GM21381 (cell line): Measurements from ENCODE around the gene COL4A3.
A peak's percentile ranks its signal among the peaks of the same experiment; 100 is the strongest.
"Not testable (repeated sequence)": the region's sequence is repeated elsewhere in the genome, so short reads cannot be mapped to it uniquely, and the experiment has no call there.

Source experiments
- ATAC-seq: cut with Tn5 transposase; IDR thresholded peaks from one replicate; pipeline ENCODE4 v1.9.1; 2021; ENCODE audit warnings: mild to moderate bottlenecking, moderate library complexity; ENCODE audit not compliant: unreplicated experiment

Gene COL4A3

DNA sequence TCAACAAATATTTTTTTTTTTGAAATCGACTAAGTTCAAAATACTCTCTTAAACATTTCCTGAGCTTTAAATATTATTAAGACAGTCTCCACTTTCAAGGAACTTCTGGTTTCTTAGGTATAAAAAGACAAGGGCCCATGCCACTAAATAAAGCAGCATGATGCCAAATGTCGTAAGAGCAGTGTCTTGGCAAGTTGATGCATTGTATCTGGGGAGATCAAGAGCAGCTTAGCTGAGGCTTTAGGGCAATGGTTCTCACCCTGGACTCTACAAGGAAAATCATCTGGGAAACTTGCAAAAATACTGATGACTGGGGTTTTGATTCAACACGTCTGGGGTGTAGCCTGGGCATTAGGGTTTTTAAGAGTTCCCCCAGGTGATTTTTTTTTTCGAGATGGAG lies 41.3 kb downstream of the COL4A3 start:
- ATAC-seq, result no peak

GRCh38 chr2:227206406-227206805 lies 42.0 kb downstream of the COL4A3 start:
- no peak for ATAC-seq

DNA sequence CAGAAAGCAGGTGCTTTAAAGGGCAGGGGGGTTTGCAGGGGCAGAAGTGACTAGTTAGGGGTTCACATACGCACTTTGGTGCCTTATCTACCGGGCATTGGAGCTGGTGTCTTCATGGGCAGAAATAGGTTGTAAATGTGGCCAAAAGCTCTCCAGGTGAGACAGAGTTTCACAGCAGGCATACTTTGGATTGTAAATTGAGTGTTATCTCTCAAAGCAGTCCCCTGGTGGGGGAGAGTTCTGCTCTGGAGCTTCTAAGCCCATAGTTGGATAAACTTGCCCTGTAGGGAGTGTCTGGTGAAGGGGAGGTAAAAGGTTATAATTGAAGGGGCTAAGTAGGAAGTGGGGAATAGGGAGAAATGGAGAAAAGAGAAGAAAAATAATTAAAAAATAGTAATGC lies 43.1 kb downstream of the COL4A3 start:
- ATAC-seq, result no peak

GRCh38 chr2:227214622-227215041 lies 50.2 kb downstream of the COL4A3 start:
- no peak for ATAC-seq

GRCh38 chr2:227219312-227220105 lies 55.1 kb downstream of the COL4A3 start:
- no peak for ATAC-seq

GRCh38 chr2:227221120-227221519 lies 56.7 kb downstream of the COL4A3 start:
- no peak for ATAC-seq

GRCh38 chr2:227222292-227222691 lies 57.9 kb downstream of the COL4A3 start:
- no peak for ATAC-seq

- ATAC-seq, result not testable (repeated sequence)
Measured at GRCh38 chr2:227225641-227226040, 61.2 kb downstream of the COL4A3 start.

GRCh38 chr2:227228061-227228667 lies 63.7 kb downstream of the COL4A3 start:
- ATAC-seq, result no peak

GRCh38 chr2:227230151-227230550 lies 65.7 kb downstream of the COL4A3 start:
- ATAC-seq, result no peak

- no peak for ATAC-seq
Measured at GRCh38 chr2:227234429-227234828, 70.0 kb downstream of the COL4A3 start.

- ATAC-seq, result no peak
Measured at GRCh38 chr2:227237786-227238185, 73.4 kb downstream of the COL4A3 start.

DNA sequence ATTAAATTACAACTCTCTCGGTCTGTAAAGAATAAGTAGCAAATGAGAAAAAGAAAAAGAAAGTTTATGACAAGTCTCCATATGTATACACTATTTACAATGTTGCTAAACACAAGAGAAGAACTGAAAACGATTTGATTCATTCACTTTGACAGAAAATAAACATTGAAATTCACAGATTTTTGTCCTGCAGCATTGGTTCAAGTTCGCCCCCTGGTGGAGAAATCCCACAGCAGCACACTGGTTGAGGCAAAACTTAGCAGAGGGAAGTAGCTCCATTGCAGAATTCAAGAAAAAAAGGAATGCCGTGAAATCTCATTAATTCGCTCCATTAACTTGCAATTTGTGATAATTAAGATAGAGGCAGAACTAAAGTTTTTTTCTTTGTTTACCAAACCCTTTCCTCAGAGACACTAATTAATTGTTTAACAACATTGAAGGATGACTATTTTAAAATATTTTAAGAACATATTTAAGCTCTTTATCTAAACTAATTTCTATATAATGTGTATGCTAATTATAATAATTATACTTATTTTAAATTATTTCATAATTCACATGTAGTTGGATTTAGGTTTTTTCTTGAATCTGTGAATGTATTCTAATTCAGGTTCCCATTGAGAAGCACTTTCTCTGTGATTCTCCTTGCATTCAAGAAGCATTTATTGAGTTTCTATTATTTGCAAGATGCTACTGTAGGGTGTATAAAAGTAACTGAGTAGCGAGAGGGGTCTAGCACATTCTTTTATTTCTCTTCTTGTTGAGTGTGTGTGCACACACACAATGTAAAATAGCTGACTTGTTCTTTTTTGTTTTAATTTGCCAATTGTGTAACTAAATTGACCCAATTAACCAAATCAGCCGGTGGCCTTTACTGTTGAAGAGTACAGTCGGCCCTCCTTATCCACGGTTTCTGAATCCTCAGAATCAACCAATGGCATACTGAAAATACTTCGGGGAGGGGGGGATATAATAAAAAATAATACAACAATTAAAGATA lies 74.1 kb downstream of the COL4A3 start:
- peak; percentile 57 for ATAC-seq

DNA sequence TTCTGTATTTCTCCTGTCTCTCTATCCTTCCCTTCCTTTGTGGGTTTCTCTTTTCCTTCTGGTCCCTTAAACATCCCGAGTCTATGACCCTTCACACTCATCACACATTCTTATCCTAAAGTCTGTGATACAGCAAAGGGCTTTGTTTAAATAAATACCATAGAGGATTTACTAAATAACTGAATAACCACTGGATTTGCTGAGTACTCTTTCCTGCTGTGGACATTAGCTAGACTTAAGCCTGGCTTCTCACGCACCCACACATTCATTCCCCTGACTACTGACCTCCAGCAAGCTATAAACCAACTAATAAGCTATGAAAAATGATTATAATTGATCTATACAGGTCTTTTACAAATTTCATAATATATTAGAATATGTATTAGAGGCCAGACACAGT lies 76.6 kb downstream of the COL4A3 start:
- ATAC-seq, result no peak

DNA sequence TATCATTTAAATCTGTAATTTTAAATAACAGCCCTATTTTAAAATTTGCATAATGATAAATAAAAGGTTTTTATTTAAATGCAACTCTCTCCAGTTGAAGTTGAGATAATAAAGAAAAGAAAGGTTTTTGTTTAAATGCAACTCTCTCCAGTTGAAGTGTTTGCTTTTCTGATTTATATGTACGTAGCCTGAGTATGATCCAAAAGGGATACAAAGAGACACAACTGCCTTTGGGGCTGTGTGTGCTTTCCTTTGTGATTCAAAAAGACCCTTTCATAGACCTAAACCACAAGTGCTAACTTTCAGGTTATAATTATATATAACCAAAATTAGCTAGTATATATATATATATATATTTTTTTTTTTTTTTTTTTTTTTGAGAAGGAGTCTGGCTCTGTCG lies 84.5 kb downstream of the COL4A3 start:
- ATAC-seq, result no peak

DNA sequence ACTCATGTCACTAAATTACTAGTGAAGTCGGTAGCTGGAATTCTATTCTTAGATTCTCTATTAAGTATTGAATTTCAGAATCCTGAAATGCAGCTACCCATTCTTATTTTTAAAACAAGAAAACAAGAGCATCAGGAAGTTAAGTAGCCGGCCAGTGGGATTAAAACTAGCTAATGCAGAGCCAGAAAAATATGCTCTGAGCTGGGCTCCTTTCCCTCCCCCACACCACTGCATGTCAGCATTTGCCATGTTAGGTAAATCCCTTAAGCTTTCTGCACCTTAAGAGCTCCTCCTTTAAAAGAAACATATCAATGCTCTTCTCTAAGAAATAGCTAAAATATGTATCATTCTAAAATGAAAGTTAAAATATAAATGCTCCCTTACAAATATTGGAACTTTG lies 88.4 kb downstream of the COL4A3 start:
- no peak for ATAC-seq

GRCh38 chr2:227256605-227257004 lies 92.2 kb downstream of the COL4A3 start:
- no peak for ATAC-seq

- ATAC-seq, result no peak
Measured at GRCh38 chr2:227257820-227258219, 93.4 kb downstream of the COL4A3 start.

DNA sequence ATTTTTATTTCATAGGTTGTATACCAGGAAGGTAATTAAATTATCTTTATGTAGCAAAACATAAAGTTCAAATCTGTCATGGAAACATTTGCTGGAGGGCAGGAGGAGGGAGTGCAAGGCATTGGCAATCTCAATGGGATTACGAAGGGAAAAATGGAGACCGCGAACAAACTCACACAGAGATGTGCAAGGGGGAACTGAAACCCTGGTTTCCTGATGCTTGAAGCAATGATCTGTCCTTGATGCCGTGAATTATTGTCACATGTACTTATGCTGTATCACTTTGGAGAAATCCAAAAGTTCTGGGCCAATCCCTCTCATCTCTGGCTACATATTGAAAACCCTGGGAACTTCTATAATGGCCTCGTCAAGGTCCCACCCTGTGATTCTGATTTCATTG lies 95.6 kb downstream of the COL4A3 start:
- no peak for ATAC-seq

- no peak for ATAC-seq
Measured at GRCh38 chr2:227267410-227268115, 103.1 kb downstream of the COL4A3 start.

- ATAC-seq, result no peak
Measured at GRCh38 chr2:227280895-227281294, 116.5 kb downstream of the COL4A3 start.
